GM15510 (cell line): ENCODE data around the gene TEC.

Source experiments
- POLR2A ChIP-seq: IDR thresholded peaks from 3 replicates; pipeline ENCODE4 v1.6.1; 2011; ENCODE audit warnings: borderline replicate concordance; ENCODE audit not compliant: insufficient read length; ENCODE audit errors: extremely low read depth

Gene TEC

DNA sequence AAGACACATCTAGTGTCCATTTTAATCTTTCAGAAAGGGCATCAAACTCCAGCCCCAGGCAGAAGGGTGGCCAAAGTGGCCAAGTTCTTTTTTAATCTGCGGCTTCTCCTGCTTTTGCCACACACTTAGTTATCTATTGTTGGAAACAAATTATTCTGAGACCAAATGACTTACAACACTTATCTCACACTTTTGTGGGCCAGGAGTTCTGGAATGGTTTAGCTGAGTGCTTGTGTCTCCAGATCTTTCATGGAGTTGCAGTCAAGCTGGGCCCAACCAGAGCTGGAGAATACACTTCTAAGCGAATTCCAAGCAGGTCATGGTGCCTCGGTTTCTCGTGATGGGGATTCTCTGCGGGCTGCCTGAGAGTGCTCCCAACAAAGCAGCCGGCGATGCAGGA, 139.5 kb downstream of the TEC start:
- TF ChIP-seq POLR2A = no peak

DNA sequence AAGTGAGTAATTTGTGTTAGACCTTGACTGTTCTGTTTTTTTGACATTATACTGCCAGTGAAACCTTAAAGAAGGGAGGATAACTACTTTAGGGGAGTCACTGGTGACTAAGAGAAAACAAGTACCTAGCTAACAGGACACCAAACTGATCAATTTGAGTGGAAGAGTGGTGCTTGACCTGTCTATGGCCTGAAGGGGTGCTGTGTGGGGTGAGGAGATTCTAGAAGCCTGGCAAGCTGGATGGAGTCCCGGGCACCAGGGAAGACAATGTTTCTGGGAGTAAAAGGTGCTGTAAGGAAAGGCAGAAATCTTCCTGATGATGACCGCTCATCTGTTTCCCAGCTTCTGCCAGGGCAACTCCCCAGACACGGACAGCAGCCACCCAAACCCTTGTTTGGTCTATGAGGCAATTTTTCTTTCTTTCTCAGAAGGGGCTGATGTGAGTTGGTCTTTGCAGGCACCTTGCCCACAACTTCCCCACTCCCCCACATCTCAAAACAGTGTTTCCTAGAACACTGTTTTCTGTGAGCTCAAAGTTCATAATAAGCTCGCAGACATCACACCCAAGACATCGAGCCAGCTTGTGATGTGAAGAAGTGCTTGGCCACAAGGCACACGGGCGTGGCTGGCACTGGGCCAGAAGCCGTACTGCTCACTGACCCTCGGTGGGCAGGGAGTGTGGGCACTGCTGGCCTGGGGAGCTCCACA, 140.2 kb downstream of the TEC start:
- TF ChIP-seq POLR2A = no peak

DNA sequence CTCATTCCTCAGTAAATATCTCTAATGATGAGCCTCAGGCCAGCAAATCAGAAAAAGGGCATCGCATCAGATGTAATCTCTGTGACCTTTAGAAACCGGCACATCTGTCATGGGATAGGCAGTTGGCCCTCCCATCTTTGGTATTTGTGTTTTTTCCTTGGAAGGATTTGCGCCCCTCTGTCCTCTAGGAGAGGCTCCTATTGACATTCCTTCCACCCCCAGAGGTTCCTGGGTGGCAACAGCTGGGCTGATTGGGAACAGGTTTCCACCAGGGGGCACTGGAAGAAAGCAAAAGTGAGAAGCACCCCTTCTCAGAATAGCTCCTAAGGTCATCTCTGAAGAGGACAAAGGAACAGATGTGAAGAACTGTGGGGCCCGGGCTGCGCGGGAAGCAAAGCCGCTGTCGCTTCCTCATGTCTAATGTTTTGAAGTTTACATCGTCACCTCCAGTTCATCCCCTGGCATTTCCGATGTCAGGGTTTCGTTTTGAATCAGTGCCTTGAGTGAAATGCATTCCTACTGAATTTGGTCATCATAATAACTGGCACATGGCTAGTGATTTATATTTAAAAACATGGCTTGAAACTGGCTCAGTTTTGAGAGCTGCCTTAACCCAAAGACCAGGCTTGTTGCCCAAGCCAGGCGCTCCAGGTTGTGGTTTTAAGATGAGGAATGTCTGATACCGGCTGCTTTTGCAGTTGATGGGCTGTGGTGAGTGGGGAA, 141.8 kb downstream of the TEC start:
- TF ChIP-seq POLR2A = no peak

DNA sequence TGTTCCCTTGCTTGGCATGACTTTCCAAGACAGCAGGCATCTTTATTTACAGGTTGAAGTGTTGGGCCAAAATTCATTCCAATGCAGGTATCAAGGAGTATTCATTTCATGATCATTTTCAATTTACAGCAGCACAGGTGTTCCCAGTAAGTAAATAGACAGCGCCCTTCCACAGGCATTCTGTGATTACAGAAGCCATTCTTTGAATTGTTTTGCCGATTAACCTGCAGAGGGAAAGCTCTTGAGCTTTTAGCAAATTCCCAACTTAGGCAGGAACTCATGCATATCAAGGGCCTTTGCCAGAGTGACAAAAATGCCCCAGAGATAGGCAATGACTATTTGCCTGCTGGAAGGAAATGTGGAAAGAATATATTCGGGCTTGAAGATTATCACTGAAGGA, 142.4 kb downstream of the TEC start:
- no peak for TF ChIP-seq POLR2A

DNA sequence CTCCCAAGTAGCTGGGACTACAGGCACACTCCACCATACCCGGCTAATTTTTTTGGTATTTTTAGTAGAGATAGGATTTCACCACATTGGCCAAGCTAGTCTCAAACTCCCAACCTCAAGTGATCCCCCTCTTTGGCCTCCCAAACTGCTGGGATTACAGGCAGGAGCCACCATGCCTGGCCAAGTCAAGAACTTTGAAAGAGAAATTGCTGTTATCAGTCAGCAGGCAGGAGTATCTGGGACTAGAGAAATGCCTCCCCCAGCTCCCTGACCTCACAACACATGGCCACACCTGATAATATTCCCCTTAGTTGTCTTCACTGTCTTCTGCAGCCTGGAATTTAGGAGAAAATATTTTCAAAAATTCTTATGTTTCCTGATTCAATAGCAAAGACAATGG, 143.0 kb downstream of the TEC start:
- no peak for TF ChIP-seq POLR2A

DNA sequence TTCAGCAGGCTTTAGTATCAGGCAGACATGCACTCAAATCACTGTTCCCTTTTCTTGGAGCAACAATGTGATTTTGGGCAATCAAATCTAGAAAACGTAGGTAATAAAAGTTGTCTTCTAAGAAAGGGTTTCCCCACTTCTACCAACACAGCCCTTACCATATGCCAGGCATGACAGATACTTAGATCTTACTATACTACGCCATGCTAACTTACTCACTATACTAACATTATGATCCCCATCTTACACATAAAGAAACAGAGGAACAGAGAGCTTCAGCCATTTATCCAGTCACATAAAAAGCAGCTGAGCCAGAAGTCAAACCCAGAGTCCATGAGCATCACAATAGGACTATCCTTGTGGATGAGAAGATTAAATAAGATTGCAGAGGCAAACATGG, 144.8 kb downstream of the TEC start:
- TF ChIP-seq POLR2A = no peak

DNA sequence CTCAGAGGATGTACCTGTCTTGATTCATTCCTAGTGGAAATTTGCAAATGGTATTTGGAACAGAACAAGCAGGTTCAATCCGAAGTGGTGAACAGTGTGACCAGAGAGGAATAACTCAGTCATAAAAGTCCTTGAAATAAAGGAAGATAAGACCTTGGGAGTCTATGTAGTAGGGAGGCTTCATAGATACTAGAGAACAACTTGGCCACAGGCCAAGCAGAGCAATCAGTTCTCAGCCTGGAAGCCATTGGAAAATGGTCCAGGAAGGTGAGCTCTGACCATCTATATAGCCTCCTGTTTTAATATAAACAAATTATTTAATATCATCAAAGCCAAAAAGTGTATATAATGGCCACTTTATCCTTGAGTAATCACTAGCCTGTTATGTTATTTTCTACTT, 146.9 kb downstream of the TEC start:
- no peak for TF ChIP-seq POLR2A

DNA sequence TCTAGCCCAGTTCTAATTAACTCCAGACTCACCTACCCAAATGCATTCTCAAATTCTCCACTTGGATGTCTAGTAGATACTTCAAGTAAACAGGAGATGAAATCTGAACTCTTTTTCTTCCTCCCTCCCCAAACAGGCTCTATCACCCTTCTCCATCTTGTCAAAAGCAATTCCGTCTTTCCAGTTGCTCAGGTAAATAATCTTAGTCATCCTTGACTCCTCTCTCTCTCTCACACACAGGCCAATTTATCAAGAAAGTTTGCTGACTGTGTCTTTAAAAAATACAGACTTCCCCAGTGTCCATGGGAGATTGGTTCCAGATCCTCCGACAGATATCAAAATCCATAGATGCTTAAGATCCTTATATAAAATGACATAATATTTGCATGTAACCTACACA, 148.5 kb downstream of the TEC start:
- no peak for TF ChIP-seq POLR2A

DNA sequence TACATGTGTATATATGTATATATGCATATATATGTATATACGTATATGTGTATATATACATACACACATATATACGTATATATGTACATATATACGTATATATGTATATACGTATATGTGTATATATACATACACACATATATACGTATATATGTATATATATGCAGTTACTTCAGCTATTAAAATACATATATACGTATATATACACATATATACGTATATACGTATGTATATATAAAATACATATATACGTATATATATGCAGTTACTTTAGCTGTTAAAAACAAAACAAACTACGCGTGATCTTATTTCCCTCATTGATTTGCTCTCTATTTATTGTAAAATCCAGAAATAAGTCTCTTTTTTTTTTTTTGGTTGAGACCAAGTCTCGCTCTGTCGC, 149.5 kb downstream of the TEC start:
- no peak for TF ChIP-seq POLR2A

DNA sequence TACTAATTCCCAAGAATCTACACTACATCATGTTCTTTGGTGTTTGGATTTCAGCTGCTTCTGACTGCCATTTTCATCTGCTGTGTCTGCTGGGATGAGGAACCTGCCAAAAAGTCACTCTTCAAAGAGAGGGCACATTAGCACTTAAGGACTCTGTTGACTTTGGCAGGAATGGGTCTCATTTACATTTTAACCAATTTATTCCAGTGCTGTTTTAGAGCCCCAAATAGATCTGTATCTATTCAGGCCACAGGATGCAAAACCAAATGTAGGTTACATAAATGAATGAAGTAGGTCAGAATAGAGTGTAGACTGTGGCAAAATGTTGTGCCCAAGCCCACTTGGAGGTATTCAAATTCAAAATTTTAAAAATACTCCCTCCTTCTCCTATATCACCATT, 150.0 kb downstream of the TEC start:
- no peak for TF ChIP-seq POLR2A

DNA sequence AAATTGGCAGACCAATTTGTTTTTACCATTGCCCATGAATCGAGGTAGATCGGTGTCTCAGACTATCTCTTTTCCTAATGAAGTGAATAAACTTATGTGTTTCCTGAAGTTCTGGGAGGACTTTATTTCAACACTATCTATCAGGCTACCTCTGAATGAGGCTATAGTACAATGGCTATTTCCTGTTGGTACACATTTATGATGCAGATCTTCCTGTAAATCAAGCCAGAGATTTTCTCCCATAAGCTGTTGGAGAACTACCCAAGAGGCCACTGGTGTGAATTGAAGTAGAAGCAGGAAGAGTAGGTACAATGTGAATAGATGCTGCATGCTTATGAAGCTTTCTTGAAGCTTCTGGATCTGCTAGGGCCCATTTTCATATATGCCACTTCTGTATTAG, 151.6 kb downstream of the TEC start:
- no peak for TF ChIP-seq POLR2A

DNA sequence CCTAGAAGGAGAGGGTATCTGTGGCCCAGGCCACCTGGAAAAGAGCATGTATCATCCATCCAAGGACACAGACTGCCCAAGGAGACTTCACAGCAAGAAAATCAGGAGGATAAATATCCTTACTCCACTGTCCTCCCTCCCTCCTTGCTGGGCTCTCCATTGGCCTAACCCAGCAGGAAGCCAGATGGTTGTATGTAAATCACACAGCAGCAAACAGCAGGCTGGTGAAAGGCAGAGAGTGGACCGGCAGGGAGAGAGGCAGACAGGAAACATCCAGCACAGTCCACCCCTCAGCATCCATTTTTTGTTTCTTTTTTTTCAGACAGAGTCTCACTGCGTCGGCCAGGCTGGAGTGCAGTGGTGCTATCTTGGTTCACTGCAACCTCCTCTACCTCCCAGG, 153.1 kb downstream of the TEC start:
- TF ChIP-seq POLR2A = no peak

DNA sequence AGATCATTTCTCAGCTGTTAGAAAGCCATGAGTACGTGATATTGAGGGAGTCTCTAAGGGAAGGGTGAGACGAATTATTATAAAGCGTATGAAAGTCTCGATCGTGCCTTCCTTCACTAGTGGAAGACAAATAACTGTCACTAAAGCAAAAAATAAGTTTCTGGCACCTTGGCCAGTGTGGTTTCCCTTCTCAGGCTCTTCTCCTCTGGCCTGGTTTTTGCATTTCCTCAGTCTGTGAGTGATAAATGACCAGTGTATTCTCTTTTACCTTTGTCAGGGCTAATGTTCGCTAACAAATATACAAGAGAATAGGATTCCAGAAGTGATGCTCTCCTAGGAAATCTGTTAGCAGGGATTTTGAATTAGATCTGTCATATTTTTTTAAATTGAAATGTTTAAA, 155.2 kb downstream of the TEC start:
- TF ChIP-seq POLR2A = no peak

DNA sequence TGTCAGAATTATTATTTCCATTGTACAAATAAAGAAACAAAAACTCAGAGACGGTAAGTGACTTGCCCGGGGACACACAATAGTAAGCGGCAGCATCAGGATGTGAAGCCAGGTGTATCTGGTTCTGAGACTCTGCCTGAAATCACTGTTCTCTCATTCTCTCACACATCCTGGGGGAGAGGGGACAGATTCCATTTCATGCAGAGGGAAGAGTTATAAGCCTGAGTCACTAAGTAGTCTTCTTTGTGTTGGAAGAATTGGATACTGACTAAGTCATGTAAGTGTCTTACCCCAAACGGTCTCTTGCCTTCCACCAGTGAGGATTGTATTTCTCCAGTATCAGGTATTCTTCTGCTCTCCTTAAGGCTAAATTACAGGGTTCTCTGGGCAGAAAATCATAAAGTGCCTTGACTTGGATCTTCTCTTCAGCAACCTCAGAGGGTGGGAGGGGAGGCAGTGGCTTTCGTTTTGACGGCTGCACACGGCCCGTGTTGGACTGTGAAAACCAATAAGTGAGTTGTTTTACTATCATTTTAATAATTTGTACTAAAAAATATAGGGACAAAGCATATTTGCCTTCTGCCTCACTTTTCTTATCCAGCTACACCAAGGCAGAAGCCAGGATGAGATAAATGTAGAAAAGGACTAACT, 157.5 kb downstream of the TEC start:
- no peak for TF ChIP-seq POLR2A

DNA sequence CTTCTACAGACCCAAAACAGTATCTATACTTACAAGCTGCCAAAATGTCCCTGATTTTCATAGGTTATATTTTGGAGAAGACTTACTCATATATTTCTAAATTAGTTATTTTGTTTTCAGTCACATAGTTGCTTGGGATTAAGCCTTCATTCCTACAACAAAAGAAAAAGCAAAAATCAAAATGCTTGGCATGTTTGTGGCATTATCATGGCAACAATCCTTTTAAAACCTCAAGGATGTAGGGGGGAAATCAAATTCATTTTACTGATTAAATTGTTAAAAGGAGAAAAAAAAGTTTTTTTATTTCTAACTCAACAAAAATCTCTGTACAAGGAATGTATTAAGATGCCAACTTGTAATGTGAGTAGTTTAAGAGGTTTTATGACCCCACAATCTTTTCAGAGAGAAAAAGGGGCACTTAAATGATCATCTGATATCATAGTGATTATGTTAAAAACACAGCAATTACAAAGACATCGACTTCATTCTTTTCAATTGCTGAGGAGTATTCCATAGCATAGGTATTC, 159.1 kb downstream of the TEC start:
- no peak for TF ChIP-seq POLR2A
